SK-N-SH treated with all-trans-retinoic acid at 6 μM for 48 hours (cell line): ENCODE results near the gene TMEM156.

Experiments
- BACH2 ChIP-seq: fragments of 250-450 bp; sonication (Bioruptor Pico); IDR thresholded peaks from 2 replicates; pipeline ENCODE4 v1.9.0; 2021; ENCODE audit warnings: mild to moderate bottlenecking, borderline replicate concordance
- ESRRG ChIP-seq: fragments of 250-450 bp; sonication (Bioruptor Pico); IDR thresholded peaks from 2 replicates; pipeline ENCODE4 v1.6.1; 2021; ENCODE audit warnings: mild to moderate bottlenecking
- GLIS3 ChIP-seq: fragments of 250-450 bp; sonication (Bioruptor Pico); IDR thresholded peaks from 2 replicates; pipeline ENCODE4 v1.5.0; 2020; ENCODE audit warnings: mild to moderate bottlenecking, moderate library complexity
- ISL1 ChIP-seq: fragments of 250-450 bp; sonication (Bioruptor Pico); IDR thresholded peaks from 2 replicates; pipeline ENCODE4 v2.1.2; 2022; ENCODE audit warnings: mild to moderate bottlenecking, moderate library complexity
- POU6F1 ChIP-seq: fragments of 250-450 bp; sonication (Bioruptor Pico); IDR thresholded peaks from 2 replicates; pipeline ENCODE4 v1.8.0; 2021; ENCODE audit warnings: low read depth, mild to moderate bottlenecking, moderate library complexity, borderline replicate concordance
- PPARA ChIP-seq: fragments of 250-450 bp; sonication (Bioruptor Pico); IDR thresholded peaks from 2 replicates; pipeline ENCODE4 v1.5.0; 2020; ENCODE audit warnings: mild to moderate bottlenecking, borderline replicate concordance
- RARB ChIP-seq: fragments of 250-450 bp; sonication (Bioruptor Pico); IDR thresholded peaks from 2 replicates; pipeline ENCODE4 v1.8.0; 2021; ENCODE audit warnings: mild to moderate bottlenecking, moderate library complexity
- TOX ChIP-seq: fragments of 250-450 bp; sonication (Bioruptor Pico); IDR thresholded peaks from 2 replicates; pipeline ENCODE4 v1.8.0; 2021; ENCODE audit warnings: mild to moderate bottlenecking, moderate library complexity, borderline replicate concordance
- TSHZ2 ChIP-seq: fragments of 250-450 bp; sonication (Bioruptor Pico); IDR thresholded peaks from 2 replicates; pipeline ENCODE4 v1.5.0; 2020; ENCODE audit warnings: mild to moderate bottlenecking, moderate library complexity
- ZC3H10 ChIP-seq: fragments of 250-450 bp; sonication (Bioruptor Pico); IDR thresholded peaks from 2 replicates; pipeline ENCODE4 v1.5.1; 2021; ENCODE audit warnings: mild to moderate bottlenecking, moderate library complexity
- ZFP3 ChIP-seq: fragments of 250-450 bp; sonication (Bioruptor Pico); IDR thresholded peaks from 2 replicates; pipeline ENCODE4 v1.5.0; 2020; ENCODE audit warnings: mild to moderate bottlenecking, moderate library complexity
- ZNF565 ChIP-seq: fragments of 450-650 bp; formaldehyde crosslinking; conservative IDR thresholded peaks from 2 replicates; pipeline ENCODE4 v1.5.0; 2020; ENCODE audit warnings: low read depth, mild to moderate bottlenecking, moderate library complexity
- TF ChIP-seq, protein P1 (sequence below): fragments of 250-450 bp; sonication (Bioruptor Pico); IDR thresholded peaks from 2 replicates; pipeline ENCODE4 v1.5.1; 2020; ENCODE audit warnings: low read depth, mild to moderate bottlenecking, moderate library complexity
- TF ChIP-seq, protein P2 (sequence below): fragments of 250-450 bp; sonication (Bioruptor Pico); IDR thresholded peaks from 2 replicates; pipeline ENCODE4 v1.8.0; 2020; ENCODE audit warnings: mild to moderate bottlenecking, moderate library complexity, borderline replicate concordance

- no peak for TF ChIP-seq ZNF565 (CRISPR knock-in tag)
- TF ChIP-seq, protein P1, sequence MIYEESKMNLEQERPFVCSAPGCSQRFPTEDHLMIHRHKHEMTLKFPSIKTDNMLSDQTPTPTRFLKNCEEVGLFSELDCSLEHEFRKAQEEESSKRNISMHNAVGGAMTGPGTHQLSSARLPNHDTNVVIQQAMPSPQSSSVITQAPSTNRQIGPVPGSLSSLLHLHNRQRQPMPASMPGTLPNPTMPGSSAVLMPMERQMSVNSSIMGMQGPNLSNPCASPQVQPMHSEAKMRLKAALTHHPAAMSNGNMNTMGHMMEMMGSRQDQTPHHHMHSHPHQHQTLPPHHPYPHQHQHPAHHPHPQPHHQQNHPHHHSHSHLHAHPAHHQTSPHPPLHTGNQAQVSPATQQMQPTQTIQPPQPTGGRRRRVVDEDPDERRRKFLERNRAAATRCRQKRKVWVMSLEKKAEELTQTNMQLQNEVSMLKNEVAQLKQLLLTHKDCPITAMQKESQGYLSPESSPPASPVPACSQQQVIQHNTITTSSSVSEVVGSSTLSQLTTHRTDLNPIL (CRISPR knock-in tag) = no peak
- TF ChIP-seq TOX (CRISPR knock-in tag) = no peak
- TF ChIP-seq, protein P2, sequence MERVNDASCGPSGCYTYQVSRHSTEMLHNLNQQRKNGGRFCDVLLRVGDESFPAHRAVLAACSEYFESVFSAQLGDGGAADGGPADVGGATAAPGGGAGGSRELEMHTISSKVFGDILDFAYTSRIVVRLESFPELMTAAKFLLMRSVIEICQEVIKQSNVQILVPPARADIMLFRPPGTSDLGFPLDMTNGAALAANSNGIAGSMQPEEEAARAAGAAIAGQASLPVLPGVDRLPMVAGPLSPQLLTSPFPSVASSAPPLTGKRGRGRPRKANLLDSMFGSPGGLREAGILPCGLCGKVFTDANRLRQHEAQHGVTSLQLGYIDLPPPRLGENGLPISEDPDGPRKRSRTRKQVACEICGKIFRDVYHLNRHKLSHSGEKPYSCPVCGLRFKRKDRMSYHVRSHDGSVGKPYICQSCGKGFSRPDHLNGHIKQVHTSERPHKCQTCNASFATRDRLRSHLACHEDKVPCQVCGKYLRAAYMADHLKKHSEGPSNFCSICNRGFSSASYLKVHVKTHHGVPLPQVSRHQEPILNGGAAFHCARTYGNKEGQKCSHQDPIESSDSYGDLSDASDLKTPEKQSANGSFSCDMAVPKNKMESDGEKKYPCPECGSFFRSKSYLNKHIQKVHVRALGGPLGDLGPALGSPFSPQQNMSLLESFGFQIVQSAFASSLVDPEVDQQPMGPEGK (CRISPR knock-in tag) = no peak
- TF ChIP-seq POU6F1 = no peak
- no peak for TF ChIP-seq RARB
- no peak for TF ChIP-seq ISL1 (CRISPR knock-in tag)
- no peak for TF ChIP-seq ZC3H10
- no peak for TF ChIP-seq PPARA (CRISPR knock-in tag)
- TF ChIP-seq GLIS3 (CRISPR knock-in tag) = no peak
- TF ChIP-seq ESRRG (CRISPR knock-in tag) = no peak
- TF ChIP-seq ZFP3 (CRISPR knock-in tag) = no peak
- no peak for TF ChIP-seq TSHZ2
- no peak for TF ChIP-seq BACH2 (CRISPR knock-in tag)
These were observed 34.2 kb upstream of the TMEM156 start for GRCh38 chr4:39066371-39066770.
